Activated CD4-positive, alpha-beta T cell treated with anti-CD3 and anti-CD28 coated beads for 36 hours (primary cell): ENCODE measurements around the gene FAM107B. TPM values are rescaled to one million over a fixed set of nuclear protein-coding genes. Genes with fewer than 3 reads are reported as not detected.
A peak's percentile ranks its signal among the peaks of the same experiment; 100 is the strongest.

ENCODE experiments used
- ATAC-seq: fragments of 200-7000 bp; cut with Tn5 transposase; one replicate; pipeline ENCODE4 v1.10.0; 2021; ENCODE audit warnings: mild to moderate bottlenecking, moderate library complexity
- CTCF ChIA-PET: fragments of 350-600 bp; sonication (Branson Sonifier 250); formaldehyde crosslinking; loops from one replicate; lab custom pipeline; 2021; ENCODE audit warnings: antibody characterized with exemption; lab: Charles Lee
- POLR2A ChIA-PET: fragments of 350-600 bp; sonication (Branson Sonifier 250); formaldehyde crosslinking; loops from one replicate; lab custom pipeline; 2021; ENCODE audit warnings: antibody characterized with exemption, inconsistent platforms; lab: Charles Lee
- DNase-seq: peaks from one replicate; pipeline ENCODE4 v3.0.0-alpha.2; 2020
- H3K27ac Mint-ChIP-seq: one replicate; pipeline ENCODE4 v1.8.0; 2021; ENCODE audit warnings: mixed read lengths
- H3K27me3 Mint-ChIP-seq: one replicate; pipeline ENCODE4 v1.8.0; 2021; ENCODE audit warnings: mixed read lengths
- H3K36me3 Mint-ChIP-seq: one replicate; pipeline ENCODE4 v1.8.0; 2021; ENCODE audit warnings: low read depth, mixed read lengths
- H3K4me1 Mint-ChIP-seq: one replicate; pipeline ENCODE4 v1.8.0; 2021; ENCODE audit warnings: mixed read lengths
- H3K4me3 Mint-ChIP-seq: one replicate; pipeline ENCODE4 v1.8.0; 2021; ENCODE audit warnings: mild to moderate bottlenecking, moderate library complexity, mixed read lengths
- H3K9me3 Mint-ChIP-seq: one replicate; pipeline ENCODE4 v1.8.0; 2021; ENCODE audit warnings: low read depth, mixed read lengths
- intact Hi-C, 2 experiments: fragments of 100-400 bp; cut with DNase I in 1 of 2; cut with micrococcal nuclease in 1 of 2; formaldehyde crosslinking; loops; one replicate each; pipeline versions ENCODE4 v1.14.2 to v1.15.1; 2022 to 2024; cut with DNase I, micrococcal nuclease
- total RNA-seq, 2 experiments: library from RNA; stranded (reverse); gene quantifications; one replicate each; pipeline ENCODE4 v1.2.3, GENCODE V29; 2021

FAM107B gene
- total RNA-seq, 2 experiments from 2014 or later, result 126 to 148 TPM

DNA sequence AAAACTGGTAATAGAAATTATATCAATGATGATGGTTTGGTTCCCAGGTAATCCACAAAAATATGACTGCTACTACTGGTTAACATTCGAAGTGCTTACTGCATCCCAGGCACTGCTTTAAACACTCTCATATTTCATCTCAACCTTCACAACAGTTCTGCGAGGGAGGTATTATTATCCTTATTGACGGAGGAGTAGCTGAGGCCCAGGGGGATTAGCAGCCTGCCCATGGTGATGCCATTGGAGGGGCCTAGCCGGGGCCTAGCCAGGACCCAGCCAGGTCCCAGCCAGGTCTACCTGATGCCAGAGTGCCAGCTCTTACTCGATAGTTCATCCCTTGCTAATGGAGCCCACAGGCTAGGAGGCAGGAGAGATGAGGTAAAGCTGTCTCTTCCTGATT lies 217.1 kb downstream of the FAM107B start:
- ATAC-seq (no peak), DNase-seq (no peak)
- Mint-ChIP-seq H3K27me3 (no peaks in the 10 kb centered on the region), H3K4me3 (no peak overlapping the region), H3K9me3 (no peaks in the 10 kb centered on the region), H3K4me1 (peaks cover 95% of the 10 kb centered on the region), H3K27ac (peak overlapping the region; percentile 86), H3K36me3 (peaks cover 43% of the 10 kb centered on the region)
- intact Hi-C loops, result no loop called here
- CTCF ChIA-PET, result interaction anchor here (1.0 to 1.8 kb wide), 2 partner anchors 14 to 20 kb away, joined by 3 to 9 read pairs; no protein-coding TSS in a partner anchor
- POLR2A ChIA-PET, result interaction anchor here (1.1 kb wide), 1 partner anchor 372 kb away, joined by 4 read pairs; no protein-coding TSS in a partner anchor

DNA sequence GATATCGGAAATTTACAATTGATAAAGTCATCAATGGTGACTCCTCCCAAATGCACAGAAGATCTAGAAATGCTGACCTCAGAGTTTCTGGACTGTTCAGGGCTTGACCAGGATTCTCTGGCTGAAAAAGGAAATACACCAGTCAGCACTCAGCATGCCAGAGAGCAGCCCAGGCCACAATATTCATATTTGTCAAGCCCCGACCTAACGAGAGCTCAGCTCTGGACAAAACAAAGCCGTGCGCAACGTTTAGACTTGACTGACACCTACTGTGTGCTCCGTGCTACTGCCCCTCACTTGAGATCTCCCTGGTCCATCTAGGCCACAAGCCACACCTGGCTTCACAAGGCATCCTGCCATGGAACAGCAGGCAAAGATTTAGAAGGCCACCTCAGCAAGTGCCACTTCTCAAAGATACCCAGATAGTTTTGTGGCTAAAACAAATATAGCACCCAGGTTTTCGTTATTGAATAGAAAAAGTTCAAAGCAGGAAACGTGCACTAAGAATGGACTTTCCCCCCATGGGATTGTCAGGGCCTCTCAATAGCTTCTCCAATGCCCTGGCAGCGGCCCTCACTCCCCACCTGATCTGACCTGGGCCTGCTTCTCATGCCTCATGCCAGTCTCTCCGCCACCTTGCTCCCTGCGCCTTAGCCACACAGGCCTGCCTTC lies 218.3 kb downstream of the FAM107B start:
- ChIA-PET CTCF (interaction anchor here (0.7 kb wide), 1 partner anchor 11 kb away, joined by 4 read pairs; no protein-coding TSS in a partner anchor), POLR2A (interaction anchor here (0.6 to 1.2 kb wide), 3 partner anchors 9 to 371 kb away, joined by 3 to 6 read pairs (median 3); no protein-coding TSS in a partner anchor)
- intact Hi-C loops, result no loop called here
- H3K27ac Mint-ChIP-seq, result peak overlapping the region; percentile 86
- no peaks in the 10 kb centered on the region for H3K9me3 Mint-ChIP-seq
- peaks cover 93% of the 10 kb centered on the region for H3K4me1 Mint-ChIP-seq
- peaks cover 52% of the 10 kb centered on the region for H3K36me3 Mint-ChIP-seq
- H3K4me3 Mint-ChIP-seq, result peak overlapping the region; percentile 17
- DNase-seq, result peak; percentile 48
- H3K27me3 Mint-ChIP-seq, result no peaks in the 10 kb centered on the region
- peak; percentile 37 for ATAC-seq

DNA sequence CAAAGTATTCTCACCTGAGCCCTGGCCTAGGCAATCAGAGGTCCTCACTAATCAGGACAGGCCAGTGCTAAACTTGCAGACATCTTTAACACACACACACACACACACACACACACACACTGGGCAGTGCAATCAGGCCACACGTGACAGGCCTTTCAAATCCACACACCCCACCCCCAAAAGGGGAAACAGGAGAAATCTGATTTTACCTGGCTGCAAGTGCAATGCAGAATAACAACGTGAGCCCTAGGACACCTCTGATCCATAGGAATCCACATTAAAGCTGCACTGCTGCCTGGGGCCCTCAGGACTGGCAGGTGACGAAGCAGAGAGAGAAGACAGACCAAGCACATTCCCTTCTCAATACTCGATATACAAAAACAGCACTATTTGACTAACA lies 218.9 kb downstream of the FAM107B start:
- DNase-seq (no peak), ATAC-seq (peak; percentile 9)
- ChIA-PET CTCF (interaction anchor here (0.7 kb wide), 1 partner anchor 11 kb away, joined by 4 read pairs; no protein-coding TSS in a partner anchor), POLR2A (interaction anchor here (0.6 to 1.2 kb wide), 2 partner anchors 10 to 32 kb away, joined by 3 read pairs; no protein-coding TSS in a partner anchor)
- no peaks in the 10 kb centered on the region for H3K9me3 Mint-ChIP-seq
- H3K4me1 Mint-ChIP-seq, result peaks cover 93% of the 10 kb centered on the region
- peaks cover 50% of the 10 kb centered on the region for H3K36me3 Mint-ChIP-seq
- intact Hi-C loops, result no loop called here
- peak overlapping the region; percentile 86 for H3K27ac Mint-ChIP-seq
- H3K27me3 Mint-ChIP-seq, result no peaks in the 10 kb centered on the region
- H3K4me3 Mint-ChIP-seq, result no peak overlapping the region

DNA sequence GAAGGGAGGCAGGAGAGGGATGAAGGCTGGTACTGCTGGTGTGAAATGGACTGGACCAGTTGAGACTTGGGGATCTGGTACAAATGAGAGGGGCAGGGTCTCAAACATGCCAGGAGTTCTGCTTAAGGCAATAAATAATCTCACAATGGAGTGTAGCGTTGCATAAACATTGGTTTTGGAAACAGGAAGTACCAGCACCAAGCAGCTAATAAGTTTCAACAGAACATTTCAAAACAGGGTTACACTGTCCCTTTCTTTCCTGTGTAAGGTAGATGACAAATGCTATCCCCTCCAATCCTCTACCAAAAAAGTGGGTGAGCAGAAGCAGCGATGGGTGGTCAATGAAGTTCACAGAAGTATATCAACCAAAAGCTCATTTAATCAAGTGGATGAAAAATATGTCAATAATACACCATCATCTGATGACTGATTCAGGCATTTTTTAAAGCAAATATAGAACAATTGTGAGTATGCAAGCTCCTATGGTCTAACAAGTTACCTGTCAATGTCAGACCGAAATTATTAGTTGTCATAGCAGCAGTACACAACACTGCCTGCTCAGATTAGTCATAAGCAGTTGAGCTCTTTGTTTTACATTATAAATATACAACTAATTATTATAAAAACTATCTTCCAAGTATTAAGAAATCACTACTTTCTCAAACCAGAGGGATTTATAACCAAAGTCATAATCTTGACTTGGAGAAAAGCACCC lies 220.0 kb downstream of the FAM107B start:
- DNase-seq (no peak), ATAC-seq (peak; percentile 26)
- Mint-ChIP-seq H3K4me1 (peaks cover 91% of the 10 kb centered on the region), H3K27me3 (no peaks in the 10 kb centered on the region), H3K9me3 (no peaks in the 10 kb centered on the region), H3K4me3 (no peak overlapping the region), H3K27ac (peak overlapping the region; percentile 86), H3K36me3 (peaks cover 53% of the 10 kb centered on the region)
- intact Hi-C loops, result no loop called here
- ChIA-PET CTCF (interaction anchor here (0.5 to 4.2 kb wide), 9 partner anchors 10 to 568 kb away, joined by 3 to 22 read pairs (median 3); no protein-coding TSS in a partner anchor), POLR2A (interaction anchor here (1.0 to 2.6 kb wide), 3 partner anchors 34 to 369 kb away, joined by 5 to 15 read pairs (median 6); no protein-coding TSS in a partner anchor)

DNA sequence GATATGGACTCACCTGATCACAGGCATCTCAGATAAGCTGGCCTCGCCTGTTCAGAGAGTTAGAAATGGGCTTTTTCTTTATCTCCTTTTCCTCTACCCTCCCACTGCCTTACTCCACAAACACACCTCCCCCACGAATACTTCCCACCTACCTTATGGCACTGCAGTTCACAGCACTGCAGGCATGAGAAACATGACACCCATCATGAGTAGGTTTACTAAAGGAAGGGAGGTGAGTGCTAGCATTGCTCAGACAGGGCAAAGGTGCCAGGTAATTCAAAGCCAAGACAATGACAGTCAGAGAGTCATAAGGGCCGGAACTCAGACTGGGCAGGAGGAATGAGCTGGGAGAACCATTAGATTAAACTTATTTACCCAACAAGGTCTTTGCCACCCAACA lies 220.6 kb downstream of the FAM107B start:
- Mint-ChIP-seq H3K4me3 (no peak overlapping the region), H3K27me3 (no peaks in the 10 kb centered on the region), H3K4me1 (peaks cover 91% of the 10 kb centered on the region), H3K36me3 (peaks cover 58% of the 10 kb centered on the region), H3K27ac (peak overlapping the region; percentile 86), H3K9me3 (no peaks in the 10 kb centered on the region)
- ATAC-seq (no peak), DNase-seq (no peak)
- CTCF ChIA-PET, result interaction anchor here (0.5 to 4.2 kb wide), 8 partner anchors 10 to 569 kb away, joined by 3 to 22 read pairs (median 3); no protein-coding TSS in a partner anchor
- POLR2A ChIA-PET, result interaction anchor here (1.0 to 2.6 kb wide), 3 partner anchors 34 to 368 kb away, joined by 5 to 15 read pairs (median 6); no protein-coding TSS in a partner anchor
- intact Hi-C loops, result no loop called here

DNA sequence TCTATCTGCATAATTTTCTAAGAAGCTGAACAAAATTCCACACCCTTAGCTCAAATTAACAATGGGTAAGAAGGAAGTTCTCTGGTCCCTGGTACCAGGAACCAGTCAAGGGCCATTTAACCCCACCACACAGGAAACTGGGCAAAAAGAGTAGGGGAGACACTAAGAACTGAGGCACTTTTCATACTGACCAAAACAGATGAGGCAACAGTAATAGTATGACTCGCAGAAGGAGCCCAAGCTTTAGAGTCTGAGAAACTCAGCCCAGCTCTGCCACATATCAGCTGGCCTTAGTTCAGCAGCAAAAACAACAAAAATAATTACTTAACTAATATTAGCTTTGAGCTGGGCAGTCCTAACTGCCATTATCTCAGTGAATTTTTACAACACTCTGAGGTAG lies 221.2 kb downstream of the FAM107B start:
- no peaks in the 10 kb centered on the region for H3K9me3 Mint-ChIP-seq
- CTCF ChIA-PET, result interaction anchor here (0.7 to 4.2 kb wide), 7 partner anchors 9 to 54 kb away, joined by 3 to 22 read pairs (median 3); no protein-coding TSS in a partner anchor
- intact Hi-C loops, result no loop called here
- peaks cover 60% of the 10 kb centered on the region for H3K36me3 Mint-ChIP-seq
- POLR2A ChIA-PET, result interaction anchor here (0.7 to 2.6 kb wide), 5 partner anchors 9 to 368 kb away, joined by 3 to 15 read pairs (median 4); no protein-coding TSS in a partner anchor
- peaks cover 89% of the 10 kb centered on the region for H3K4me1 Mint-ChIP-seq
- no peak overlapping the region for H3K4me3 Mint-ChIP-seq
- DNase-seq (no peak), ATAC-seq (peak; percentile 48)
- H3K27me3 Mint-ChIP-seq, result no peaks in the 10 kb centered on the region
- peak overlapping the region; percentile 74 for H3K27ac Mint-ChIP-seq

DNA sequence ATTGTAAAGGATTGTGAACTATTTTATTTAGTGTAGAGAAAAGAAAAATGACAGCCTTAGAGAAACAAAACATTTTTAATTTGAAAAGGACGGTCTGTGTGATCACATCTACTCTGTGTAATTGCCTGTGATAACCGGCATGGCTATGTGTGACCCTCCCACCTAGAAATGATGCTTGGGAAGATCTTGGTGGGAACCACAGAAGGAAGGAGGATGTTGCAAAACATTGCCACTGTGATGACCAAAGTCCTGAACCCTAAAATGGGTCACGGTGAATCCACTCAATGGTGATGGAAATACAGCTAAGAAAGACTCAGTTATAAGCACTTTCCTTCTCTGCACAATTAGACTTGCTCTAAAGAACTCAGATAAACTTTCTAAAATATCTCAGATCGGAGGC lies 222.7 kb downstream of the FAM107B start:
- Mint-ChIP-seq H3K36me3 (peaks cover 58% of the 10 kb centered on the region), H3K4me1 (peaks cover 82% of the 10 kb centered on the region), H3K9me3 (no peaks in the 10 kb centered on the region), H3K27me3 (no peaks in the 10 kb centered on the region), H3K27ac (peak overlapping the region; percentile 80), H3K4me3 (no peak overlapping the region)
- intact Hi-C loops, result no loop called here
- ChIA-PET POLR2A (no interaction called here), CTCF (interaction anchor here (0.8 to 4.2 kb wide), 6 partner anchors 9 to 367 kb away, joined by 3 to 22 read pairs (median 3); no protein-coding TSS in a partner anchor)
- no peak for DNase-seq
- no peak for ATAC-seq

DNA sequence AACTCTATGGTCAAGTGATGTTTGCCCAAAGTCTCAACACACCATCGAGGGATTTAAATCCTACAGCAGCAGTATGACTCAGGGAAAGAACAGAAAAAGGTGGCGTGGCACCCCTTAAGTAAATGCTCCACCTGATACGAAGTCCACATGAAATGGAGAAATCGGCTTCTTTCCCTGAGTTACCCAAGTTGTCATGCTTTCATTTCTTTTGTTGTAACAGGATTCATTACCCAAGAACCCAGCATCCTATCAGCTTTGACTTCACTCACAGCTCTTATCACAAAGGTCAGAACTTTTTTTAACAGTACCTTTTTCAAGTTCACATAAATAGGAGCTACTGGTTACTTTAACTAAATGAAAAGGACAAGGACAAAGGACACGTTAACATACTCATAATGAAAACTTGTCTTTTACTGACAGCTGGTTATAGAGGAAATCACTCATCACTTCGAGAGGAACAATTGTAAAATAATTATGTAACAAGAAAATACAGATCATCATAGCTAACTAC lies 224.2 kb downstream of the FAM107B start:
- no peaks in the 10 kb centered on the region for H3K27me3 Mint-ChIP-seq
- ChIA-PET CTCF (interaction anchor here (0.9 to 1.6 kb wide), 6 partner anchors 9 to 365 kb away, joined by 3 to 9 read pairs (median 4); partner anchors contain the start of genes CDNF, HSPA14 and MSANTD7), POLR2A (interaction anchor here (0.6 to 1.7 kb wide), 4 partner anchors 33 to 365 kb away, joined by 3 to 5 read pairs (median 4); partner anchors contain the start of genes HSPA14 and MSANTD7)
- peak; percentile 33 for ATAC-seq
- H3K4me1 Mint-ChIP-seq, result peaks cover 81% of the 10 kb centered on the region
- intact Hi-C loops, result no loop called here
- DNase-seq, result no peak
- peak overlapping the region; percentile 45 for H3K27ac Mint-ChIP-seq
- H3K9me3 Mint-ChIP-seq, result no peaks in the 10 kb centered on the region
- H3K36me3 Mint-ChIP-seq, result peaks cover 62% of the 10 kb centered on the region
- no peak overlapping the region for H3K4me3 Mint-ChIP-seq

DNA sequence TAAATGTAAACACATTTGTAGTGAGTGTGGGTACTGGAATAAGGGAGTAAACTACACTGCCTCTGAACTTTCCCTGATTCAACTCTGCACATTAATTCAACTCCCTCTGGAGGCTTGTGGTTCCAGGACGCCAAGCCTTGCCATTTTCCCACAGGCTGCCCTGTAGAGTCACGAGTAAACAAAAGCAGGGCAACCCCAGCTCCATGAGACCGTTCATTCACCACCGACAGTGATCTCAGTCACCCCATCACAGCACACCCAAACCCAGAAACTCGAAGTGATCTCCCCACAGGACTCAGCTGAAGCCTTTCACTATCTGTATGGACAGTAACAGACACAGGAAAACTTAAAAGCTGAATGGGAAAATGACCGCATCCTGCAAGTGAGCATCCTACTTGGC lies 225.2 kb downstream of the FAM107B start:
- DNase-seq, result no peak
- H3K27me3 Mint-ChIP-seq, result no peaks in the 10 kb centered on the region
- peak overlapping the region; percentile 56 for H3K27ac Mint-ChIP-seq
- peaks cover 57% of the 10 kb centered on the region for H3K36me3 Mint-ChIP-seq
- intact Hi-C loops, result no loop called here
- no peak overlapping the region for H3K4me3 Mint-ChIP-seq
- CTCF ChIA-PET, result interaction anchor here (1.0 to 2.0 kb wide), 2 partner anchors 12 to 51 kb away, joined by 3 to 10 read pairs; no protein-coding TSS in a partner anchor
- no peaks in the 10 kb centered on the region for H3K9me3 Mint-ChIP-seq
- no peak for ATAC-seq
- peaks cover 81% of the 10 kb centered on the region for H3K4me1 Mint-ChIP-seq
- POLR2A ChIA-PET, result interaction anchor here (1.2 to 1.7 kb wide), 3 partner anchors 34 to 364 kb away, joined by 3 to 5 read pairs (median 4); partner anchors contain the start of genes HSPA14 and MSANTD7

DNA sequence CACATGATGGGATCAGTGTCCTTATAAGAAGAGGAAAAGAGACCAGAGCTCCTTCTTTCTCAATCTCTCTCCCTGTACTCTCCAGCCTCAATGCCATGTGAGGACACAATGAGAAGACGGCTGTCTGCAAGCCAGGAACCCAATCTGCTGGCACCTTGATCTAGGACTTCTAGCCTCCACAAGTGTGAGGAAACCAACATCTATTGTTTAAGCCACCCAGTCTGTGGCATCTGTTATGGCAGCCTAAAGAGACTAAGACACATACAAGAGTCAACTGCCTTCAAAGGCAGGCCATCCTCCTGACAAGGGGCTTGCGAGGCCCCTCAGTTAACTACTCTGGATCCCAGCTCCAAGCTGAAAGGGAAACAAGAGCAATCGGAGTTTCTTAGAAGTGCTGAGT lies 225.7 kb downstream of the FAM107B start:
- DNase-seq, result no peak
- ChIA-PET CTCF (interaction anchor here (0.7 to 2.0 kb wide), 2 partner anchors 11 to 20 kb away, joined by 3 to 10 read pairs; no protein-coding TSS in a partner anchor), POLR2A (no interaction called here)
- H3K27me3 Mint-ChIP-seq, result no peaks in the 10 kb centered on the region
- no peak overlapping the region for H3K4me3 Mint-ChIP-seq
- ATAC-seq, result no peak
- H3K27ac Mint-ChIP-seq, result peak overlapping the region; percentile 63
- peaks cover 81% of the 10 kb centered on the region for H3K4me1 Mint-ChIP-seq
- peaks cover 52% of the 10 kb centered on the region for H3K36me3 Mint-ChIP-seq
- H3K9me3 Mint-ChIP-seq, result no peaks in the 10 kb centered on the region
- intact Hi-C loops, result no loop called here
